ENCODE measurements around the gene PARM1.

PARM1 gene

DNA sequence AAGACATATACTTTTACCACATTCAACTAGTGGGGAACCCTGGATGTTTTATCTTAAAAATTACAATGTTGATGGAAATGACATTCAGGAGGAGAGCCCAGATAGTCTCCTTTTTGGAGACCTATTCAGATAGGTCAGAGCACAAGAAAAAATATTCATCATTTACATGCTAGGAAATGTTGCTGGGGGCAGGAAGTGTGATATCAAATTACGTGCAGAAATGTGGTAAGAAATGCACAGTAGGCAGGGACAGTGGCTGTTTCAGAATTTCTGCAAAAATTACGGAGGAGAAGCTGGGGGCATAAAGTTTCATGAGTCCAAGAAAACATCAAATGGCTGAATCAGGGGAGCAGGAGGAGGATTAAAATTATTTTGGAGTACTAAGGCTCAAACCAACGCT is 8.2 kb downstream of the PARM1 start:
- DNase-seq (ENCODE audit: extremely low read depth in 1 of 2, low read depth in 1 of 2), result no peak

DNA sequence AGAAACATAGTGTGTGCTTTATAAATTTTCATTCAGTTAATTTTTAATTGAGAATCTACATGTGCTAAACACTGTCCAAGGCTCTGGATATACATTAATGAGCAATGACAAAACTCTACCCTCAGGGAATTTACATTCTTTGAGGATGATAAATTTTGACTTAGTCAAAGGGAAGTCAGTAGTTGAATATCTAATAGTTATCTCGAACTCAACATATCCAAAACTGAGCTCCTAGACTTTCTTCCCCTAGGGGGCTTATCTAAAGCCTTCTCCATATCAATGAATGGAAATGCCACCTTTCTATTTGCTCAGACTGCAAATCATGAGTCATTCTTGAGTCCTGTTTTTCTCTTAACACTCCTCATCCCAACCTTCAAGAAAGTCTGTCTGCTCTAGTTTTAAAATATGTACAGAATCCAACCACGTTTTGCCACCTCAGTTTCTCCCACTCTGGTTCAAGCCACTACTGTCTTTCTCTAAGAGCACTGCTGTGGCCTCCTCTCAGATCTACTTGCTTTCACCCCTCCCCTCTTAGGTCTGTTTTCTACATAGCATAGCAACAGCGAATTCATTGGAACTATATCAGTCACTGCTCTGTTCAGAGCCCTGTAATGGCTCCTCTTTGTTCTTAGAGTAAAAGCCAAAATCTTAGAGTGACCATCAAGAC is 9.5 kb downstream of the PARM1 start:
- no peak for DNase-seq (ENCODE audit: extremely low read depth in 1 of 2, low read depth in 1 of 2)

GRCh38 chr4:74942918-74943253 is 10.0 kb downstream of the PARM1 start:
- no peak for DNase-seq (ENCODE audit: extremely low read depth in 1 of 2, low read depth in 1 of 2)

DNA sequence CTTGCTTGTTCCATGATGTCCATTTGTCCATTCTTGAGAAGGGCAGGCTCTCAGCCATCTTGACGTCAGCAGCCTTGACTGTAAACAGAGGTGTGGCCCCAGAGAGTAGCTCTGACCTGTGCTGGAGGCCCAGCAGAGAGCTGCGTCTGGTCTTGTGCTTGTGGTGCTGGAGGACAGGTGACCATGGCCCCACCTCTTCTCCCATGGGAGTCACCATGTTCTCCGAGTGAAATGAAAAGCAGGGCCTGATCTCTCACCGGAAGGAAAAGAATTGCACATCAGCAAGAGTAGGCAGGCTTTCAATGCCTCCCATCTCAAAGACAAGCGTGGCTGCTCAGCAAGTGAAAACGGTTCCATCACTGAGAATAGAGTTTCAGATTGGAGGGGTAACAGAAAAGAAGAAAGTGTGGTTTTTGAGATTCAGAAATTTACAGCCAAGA is 11.5 kb downstream of the PARM1 start:
- no peak for DNase-seq (ENCODE audit: extremely low read depth in 1 of 2, low read depth in 1 of 2)

DNA sequence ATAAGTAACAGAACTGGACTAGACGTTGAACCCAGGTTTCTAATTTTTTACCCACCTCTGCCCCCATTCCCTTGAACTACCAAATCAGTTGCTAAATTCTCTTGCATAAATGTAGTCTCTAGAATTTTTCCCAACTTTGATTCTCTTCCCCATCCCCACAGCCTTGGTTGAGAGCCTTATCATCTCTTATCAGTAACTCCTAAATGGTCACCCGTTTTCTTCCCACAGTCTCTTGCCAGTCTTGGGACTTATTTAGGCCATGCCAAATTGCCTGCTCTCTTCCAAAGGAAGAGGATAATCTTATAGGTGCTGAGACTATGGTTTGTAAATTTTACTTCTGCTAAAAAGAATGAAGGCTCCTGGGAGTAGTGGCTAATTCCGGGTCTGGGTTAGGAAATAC is 13.3 kb downstream of the PARM1 start:
- DNase-seq (ENCODE audit: extremely low read depth in 1 of 2, low read depth in 1 of 2), result no peak

DNA sequence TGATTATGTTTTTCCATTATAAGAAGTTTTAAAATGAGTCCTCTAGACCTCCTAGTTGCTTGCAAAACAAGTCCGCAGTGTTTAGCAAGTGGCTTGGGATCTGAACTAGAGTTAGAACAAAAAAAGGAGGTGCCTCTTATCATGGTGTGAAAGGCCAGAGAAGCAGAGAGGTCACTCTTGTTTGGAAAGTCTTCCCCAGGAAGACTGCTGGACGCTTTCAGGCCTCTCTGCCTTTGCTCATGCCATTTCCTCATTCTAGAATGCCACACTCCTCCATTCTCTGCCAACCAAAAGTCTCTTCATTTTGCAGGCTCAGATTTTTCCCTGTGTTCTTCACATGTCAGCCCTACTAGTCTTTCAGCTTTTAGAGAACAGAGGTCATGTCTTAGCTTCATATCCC is 14.9 kb downstream of the PARM1 start:
- no peak for DNase-seq (ENCODE audit: extremely low read depth in 1 of 2, low read depth in 1 of 2)

DNA sequence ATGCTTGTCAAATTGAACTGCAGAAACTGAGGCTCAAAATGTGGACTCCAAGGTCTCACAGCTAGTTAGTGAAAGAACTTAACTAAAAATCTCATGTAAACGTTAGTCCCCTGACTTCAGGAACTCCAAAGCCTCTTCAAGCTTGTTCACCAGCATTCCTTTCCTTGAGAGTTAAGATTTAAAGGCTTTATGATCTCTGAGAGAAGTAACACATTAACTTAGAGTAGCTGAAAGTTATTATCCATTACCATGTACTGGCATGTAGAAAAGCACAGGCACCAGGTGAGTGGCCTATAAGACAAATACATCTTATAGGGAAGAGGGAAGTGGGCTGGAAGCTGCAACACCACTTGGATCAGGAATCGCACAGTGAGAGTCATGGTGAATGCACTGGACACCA is 15.3 kb downstream of the PARM1 start:
- no peak for DNase-seq (ENCODE audit: extremely low read depth in 1 of 2, low read depth in 1 of 2)

- DNase-seq (ENCODE audit: extremely low read depth in 1 of 2, low read depth in 1 of 2), result no peak
Observed at GRCh38 chr4:74950200-74950599, 17.3 kb downstream of the PARM1 start.

- no peak for DNase-seq (ENCODE audit: extremely low read depth in 1 of 2, low read depth in 1 of 2)
Observed at GRCh38 chr4:74950882-74951281, 18.0 kb downstream of the PARM1 start.

GRCh38 chr4:74953647-74954046 is 20.7 kb downstream of the PARM1 start:
- no peak for DNase-seq (ENCODE audit: extremely low read depth in 1 of 2, low read depth in 1 of 2)

GRCh38 chr4:74958881-74959280 is 26.0 kb downstream of the PARM1 start:
- DNase-seq (ENCODE audit: extremely low read depth in 1 of 2, low read depth in 1 of 2), result no peak

- no peak for DNase-seq (ENCODE audit: extremely low read depth in 1 of 2, low read depth in 1 of 2)
Observed at GRCh38 chr4:74961230-74961629, 28.3 kb downstream of the PARM1 start.

DNA sequence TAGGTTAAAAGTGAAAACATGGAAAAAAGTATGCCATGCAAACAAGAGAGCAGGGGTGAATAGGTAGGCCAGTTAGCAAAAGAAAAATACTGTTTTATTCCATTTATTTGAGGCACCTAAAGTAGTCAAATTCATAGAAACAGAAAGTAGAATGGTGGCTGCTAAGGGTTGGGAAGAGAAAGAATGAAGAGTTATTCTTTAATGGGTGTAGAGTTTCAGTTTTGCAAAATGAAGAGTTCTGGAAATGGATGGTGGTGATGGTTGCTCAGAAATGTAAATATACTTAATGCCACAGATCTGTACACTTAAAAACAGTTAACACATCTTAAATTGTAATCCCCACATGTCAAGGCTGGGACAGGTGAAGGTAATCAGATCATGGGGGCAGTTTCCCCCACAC is 29.7 kb downstream of the PARM1 start:
- no peak for DNase-seq (ENCODE audit: extremely low read depth in 1 of 2, low read depth in 1 of 2)

GRCh38 chr4:74964311-74964710 is 31.4 kb downstream of the PARM1 start:
- DNase-seq (ENCODE audit: extremely low read depth in 1 of 2, low read depth in 1 of 2), result no peak

DNA sequence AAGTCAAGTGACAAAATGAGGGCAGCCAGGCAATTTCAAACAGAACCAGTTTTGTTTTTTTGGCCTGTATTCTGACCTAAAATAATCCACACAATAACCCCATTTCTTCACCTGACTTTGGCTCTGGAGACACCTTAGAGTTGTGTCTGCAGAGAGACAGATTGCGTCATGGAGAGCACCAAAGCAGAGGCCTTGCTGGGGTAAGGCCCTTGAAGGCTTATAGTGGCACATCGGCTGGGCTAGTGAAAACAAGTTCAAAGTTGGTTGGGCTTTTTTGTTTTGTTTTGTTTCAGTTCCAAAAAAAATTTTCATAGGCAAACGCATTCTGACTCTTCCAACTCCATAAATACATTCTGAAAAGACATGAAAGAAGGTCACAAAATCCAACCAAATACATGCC is 34.4 kb downstream of the PARM1 start:
- no peak for DNase-seq (ENCODE audit: extremely low read depth in 1 of 2, low read depth in 1 of 2)

DNA sequence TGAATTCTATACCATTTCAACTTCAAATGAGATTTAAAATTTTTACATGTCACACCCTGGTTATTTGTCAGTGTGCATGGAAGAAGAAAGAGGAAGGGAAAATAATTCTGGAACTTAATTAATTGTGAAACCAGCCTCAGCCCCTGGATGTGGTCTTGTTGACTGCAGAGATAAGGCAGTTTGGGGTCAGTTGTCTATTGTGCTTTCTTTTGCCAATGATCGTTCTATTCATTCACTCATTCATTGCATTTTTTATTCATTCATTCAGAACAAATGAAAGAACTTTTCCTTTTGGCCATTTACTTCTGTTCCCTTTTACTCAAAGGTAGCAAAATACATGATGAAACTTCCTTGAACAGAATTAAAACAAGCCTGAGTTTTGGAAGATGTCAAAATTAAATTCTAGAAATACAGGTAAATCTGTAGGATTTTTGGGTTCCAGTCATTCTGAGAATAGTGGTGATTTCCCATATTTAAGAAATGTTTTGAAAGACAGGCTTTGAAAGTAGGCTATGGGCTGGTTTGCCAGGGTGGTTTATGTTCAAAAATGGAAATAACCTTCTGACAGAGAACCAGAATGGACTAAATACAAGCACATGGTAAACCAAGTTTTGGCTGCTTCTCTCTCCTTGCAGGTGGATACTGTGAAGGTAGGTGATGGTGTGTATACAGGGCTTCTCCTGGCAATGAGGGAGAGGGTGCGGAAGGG is 35.7 kb downstream of the PARM1 start:
- no peak for DNase-seq (ENCODE audit: extremely low read depth in 1 of 2, low read depth in 1 of 2)

DNA sequence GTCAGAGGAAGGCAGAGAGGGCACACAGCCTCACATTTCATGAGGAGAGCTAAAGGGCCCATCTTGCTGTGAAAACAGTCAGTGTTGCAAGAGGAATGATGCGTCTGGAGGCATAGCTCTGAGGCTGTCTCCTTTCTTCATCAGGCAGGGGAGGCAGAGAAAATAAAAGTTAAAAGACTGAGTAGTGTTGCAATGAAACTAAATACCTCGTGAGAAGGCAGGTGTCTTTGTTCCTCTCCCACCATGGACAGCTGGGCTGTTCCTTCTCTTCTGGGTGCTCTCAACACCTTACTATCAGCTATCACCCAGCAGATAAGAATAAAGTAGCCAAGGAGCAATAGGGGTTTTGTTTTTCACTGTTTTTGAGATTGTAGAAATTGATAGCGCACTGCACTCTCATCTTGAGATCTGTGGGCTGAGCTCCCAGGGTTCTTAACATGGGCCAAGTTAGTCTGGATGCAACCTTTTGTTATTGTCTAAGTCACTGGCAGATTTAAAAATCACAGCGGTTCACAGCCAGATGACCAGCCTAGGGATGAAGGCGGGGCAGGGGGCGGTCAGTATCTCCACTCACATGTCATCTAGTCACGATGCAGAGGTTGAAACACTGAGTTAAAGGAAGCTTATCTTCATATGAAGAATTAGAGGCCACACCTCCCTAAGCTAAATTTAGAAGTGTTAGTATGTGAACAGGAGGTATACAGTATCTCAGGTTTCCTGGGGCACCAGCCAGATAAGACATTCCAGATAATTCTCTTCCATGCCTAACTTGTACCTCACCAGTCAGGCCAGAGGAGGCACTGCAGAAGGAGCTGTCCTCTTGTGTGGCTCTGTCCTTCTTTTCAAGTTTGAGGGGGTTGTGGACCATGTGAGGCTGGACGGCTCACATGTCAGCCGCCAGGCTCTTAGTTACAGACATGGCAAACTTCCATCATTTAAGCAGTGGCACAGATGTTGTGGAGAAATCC is 36.9 kb downstream of the PARM1 start:
- DNase-seq (ENCODE audit: extremely low read depth in 1 of 2, low read depth in 1 of 2), result no peak

GRCh38 chr4:74970577-74970976 is 37.7 kb downstream of the PARM1 start:
- no peak for DNase-seq (ENCODE audit: extremely low read depth in 1 of 2, low read depth in 1 of 2)

GRCh38 chr4:74971862-74972261 is 38.9 kb downstream of the PARM1 start:
- no peak for DNase-seq (ENCODE audit: extremely low read depth in 1 of 2, low read depth in 1 of 2)

DNA sequence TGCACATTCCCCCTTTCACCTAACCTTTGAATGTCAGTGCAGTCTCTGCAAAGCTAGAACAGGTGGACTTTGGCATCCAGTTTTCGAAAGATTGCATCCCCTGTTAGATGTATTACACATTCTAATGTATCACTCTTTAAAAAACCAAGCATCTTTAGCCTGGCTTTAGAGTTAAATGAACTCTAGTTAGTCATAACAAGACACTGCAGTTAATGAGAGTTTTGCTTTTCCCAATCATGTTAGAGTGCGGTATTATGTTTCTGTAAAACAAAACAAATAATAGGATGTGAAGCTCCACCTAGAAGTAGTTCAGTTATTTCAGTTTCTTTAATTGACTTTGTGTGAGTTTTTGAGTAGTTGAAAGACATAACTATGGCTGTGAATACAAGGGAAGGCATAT is 42.2 kb downstream of the PARM1 start:
- DNase-seq (ENCODE audit: extremely low read depth in 1 of 2, low read depth in 1 of 2), result no peak

Measured in stimulated activated CD8-positive, alpha-beta memory T cell treated with anti-CD3 and anti-CD28 coated beads, Interleukin-7, amount 100 ng/mL, for 48 hours (primary cell).